D721Med (cell line): ENCODE results near the gene MYH16.
"Not testable (repeated sequence)": the region's sequence is repeated elsewhere in the genome, so short reads cannot be mapped to it uniquely, and the experiment has no call there.

ENCODE experiments used
- DNase-seq: peaks from one replicate; pipeline ENCODE4 v3.0.0; 2011; ENCODE audit warnings: low spot score; ENCODE audit not compliant: insufficient read length
- FAIRE-seq: peaks from 2 replicates; lab custom pipeline; 2011; peaks lifted over from hg19 to GRCh38; lab: Jason Lieb, UNC
- TF ChIP-seq, protein P1 (sequence below): IDR thresholded peaks from 2 replicates; pipeline ENCODE4 v1.5.1; 2012; ENCODE audit warnings: mild to moderate bottlenecking, control low read depth; ENCODE audit not compliant: insufficient read depth; ENCODE audit errors: missing control alignments

Gene MYH16

DNA sequence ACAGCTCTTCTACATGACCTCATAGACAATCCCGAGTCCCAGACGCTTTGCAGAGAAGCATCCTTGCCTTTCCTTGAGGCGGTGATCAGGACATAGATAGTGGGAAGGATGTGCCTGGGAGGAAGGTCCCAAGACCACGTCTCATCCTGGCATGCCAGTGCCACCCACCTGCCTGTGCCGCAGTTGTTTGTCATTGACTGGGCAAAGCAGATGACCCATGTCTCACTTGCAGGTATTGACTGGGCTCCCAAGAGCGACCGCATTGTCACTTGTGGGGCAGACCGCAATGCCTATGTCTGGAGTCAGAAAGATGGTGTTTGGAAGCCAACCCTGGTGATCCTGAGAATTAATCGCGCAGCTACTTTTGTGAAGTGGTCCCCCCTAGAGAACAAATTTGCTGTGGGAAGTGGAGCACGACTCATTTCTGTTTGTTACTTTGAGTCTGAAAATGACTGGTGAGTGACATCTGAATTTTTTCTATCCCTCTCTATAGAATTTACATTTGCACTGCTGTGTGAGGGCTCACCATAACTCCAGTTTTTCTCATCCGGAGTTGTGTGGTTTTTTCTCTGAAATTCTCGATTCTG is 71.5 kb downstream of the MYH16 start:
- no peak for FAIRE-seq

DNA sequence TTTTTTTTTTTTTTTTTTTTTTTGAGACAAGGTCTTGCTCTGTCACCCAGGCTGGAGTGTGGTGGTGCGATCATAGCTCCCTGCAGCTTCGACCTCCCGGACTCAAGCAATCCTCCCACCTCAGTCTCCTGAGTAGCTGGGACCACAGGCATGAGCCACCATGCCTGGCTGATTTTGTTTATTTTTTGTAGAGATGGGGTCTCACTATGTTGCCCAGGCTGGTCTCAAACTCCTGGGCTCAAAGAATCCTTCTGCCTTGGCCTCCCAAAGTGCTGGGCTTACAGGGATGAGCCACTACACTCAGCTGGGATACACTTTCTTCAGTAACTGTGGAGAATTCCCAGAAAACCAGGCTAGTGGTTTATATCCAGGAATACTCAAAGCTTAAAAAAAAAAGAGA is 78.0 kb downstream of the MYH16 start:
- FAIRE-seq, DNase-seq: not testable (repeated sequence)

More for the DNA sequence above, 71.5 kb downstream of the MYH16 start:
- DNase-seq, result no peak
- TF ChIP-seq, protein P1, sequence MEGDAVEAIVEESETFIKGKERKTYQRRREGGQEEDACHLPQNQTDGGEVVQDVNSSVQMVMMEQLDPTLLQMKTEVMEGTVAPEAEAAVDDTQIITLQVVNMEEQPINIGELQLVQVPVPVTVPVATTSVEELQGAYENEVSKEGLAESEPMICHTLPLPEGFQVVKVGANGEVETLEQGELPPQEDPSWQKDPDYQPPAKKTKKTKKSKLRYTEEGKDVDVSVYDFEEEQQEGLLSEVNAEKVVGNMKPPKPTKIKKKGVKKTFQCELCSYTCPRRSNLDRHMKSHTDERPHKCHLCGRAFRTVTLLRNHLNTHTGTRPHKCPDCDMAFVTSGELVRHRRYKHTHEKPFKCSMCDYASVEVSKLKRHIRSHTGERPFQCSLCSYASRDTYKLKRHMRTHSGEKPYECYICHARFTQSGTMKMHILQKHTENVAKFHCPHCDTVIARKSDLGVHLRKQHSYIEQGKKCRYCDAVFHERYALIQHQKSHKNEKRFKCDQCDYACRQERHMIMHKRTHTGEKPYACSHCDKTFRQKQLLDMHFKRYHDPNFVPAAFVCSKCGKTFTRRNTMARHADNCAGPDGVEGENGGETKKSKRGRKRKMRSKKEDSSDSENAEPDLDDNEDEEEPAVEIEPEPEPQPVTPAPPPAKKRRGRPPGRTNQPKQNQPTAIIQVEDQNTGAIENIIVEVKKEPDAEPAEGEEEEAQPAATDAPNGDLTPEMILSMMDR, result no peak

DNA sequence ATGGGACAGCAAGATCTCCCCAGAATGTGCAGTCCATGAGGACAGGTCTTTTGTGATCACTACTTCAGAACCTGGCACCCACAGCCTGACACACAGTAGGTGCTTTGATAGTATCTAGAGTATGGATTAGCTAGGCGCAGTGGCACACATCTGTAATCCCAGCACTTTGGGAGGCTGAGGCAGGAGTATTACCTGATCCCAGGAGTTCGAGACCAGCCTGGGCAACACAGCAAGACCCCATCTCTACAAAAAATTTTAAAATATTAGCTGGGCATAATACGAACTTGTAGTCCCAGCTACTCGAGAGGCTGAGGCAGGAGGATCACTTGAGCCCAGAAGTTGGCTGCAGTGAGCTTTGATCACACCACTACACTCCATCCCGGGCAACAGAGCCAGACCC is 79.6 kb downstream of the MYH16 start:
- FAIRE-seq (no peak), DNase-seq (no peak)
- TF ChIP-seq, protein P1, result no peak

DNA sequence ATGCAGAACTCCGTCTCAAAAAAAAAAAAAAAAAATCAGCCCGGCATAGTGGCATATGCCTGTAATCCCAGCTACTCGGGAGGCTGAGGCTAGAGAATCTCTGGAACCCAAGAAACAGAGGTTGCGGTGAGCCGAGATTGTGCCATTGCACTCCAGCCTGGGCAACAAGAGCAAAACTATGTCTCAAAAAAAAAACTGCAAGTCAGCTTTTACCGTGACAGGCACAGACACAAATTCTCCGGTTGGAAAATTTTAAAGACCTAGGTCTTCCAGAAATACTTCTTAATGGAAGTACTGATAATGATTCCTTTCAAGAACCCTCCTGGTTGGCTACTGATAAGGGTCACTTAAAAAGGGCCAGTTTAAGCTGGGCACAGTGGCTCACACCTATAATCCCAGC is 82.5 kb downstream of the MYH16 start:
- TF ChIP-seq, protein P1, result no peak
- FAIRE-seq, result no peak
- no peak for DNase-seq

DNA sequence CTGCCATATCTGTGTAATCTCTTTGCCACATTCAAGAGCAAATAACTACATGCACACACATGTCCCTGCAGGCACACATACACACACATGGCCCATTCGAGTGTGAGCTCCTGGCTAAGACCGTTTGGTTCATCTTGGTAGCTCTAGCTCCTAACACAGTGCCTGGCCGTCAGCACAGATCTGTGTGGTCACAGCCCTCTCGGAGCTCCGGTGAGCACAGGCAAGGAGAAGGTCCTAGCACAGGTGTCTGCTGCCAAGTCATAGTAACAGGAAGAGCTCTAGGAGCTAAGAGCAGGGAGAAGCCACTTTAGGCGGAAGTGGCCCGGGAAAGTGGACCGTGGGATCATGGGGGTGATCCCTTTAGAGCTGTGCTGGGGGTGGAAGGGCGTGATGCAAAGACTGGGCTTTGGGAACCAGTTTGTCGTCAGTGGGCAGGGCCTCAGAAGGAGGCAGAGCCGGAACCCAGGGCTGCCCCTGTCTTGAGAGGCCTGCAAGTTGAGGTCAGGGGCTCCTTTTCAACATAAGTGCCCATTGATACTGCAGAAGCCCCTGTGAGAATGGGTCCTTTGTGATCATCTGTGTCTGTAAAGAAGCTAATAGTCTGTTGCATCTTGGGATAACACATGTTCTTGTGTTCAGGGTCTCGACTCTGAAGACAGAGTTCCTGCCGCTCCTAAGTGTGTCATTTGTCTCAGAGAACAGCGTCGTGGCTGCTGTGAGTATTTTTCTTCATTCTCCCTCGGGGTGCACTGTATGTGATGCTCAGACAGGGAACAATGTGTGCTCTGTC is 85.3 kb downstream of the MYH16 start:
- TF ChIP-seq, protein P1, result no peak
- DNase-seq (no peak), FAIRE-seq (no peak)

DNA sequence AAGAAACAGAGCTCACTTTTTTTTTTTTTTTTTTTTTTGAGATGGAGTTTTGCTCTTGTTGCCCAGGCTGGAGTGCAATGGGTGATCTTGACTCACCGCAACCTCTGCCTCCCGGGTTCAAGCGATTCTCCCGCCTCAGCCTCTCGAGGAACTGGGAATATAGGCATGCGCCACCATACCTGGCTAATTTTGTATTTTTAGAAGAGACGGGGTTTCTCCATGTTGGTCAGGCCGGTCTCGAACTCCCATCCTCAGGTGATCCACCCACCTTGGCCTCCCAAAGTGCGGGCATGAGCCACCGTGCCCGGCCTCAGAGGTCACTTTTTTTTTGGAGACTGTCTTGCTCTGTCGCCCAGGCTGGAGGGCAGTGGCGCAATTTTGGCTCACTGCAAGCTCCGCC is 85.9 kb downstream of the MYH16 start:
- not testable (repeated sequence) for DNase-seq, FAIRE-seq

DNA sequence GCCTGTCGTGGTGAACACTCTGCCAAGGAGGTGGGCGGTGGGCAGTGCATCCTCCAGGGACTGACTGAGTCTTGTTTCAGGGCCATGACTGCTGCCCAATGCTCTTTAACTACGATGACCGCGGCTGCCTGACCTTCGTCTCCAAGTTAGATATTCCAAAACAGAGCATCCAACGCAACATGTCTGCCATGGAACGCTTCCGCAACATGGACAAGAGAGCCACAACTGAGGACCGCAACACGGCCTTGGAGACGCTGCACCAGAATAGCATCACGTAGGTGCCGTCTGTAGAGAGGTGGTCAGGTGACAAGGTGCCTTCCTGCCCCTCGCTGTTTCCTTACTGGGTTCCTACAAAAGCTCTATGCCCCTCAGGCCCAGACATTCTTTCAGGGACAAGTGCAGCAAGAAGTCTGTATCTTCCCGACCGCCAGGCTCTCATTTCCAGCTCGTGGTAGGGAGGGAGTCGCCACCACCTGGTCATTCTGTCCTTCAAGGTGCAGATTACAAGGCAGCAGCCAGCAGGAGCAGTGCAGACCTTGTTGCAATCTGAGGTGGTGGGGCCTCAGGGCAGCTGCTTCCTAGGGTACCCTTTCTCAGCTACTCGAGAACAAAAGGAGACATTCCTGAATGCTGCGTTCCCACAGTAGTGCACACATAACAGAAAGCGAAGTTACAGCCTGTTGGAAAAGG is 87.0 kb downstream of the MYH16 start:
- DNase-seq (no peak), FAIRE-seq (no peak)
- TF ChIP-seq, protein P1, result no peak
